ENCODE results near the gene EIF4G3.

The EIF4G3 gene

GRCh38 chr1:21154717-21155116 lies 22.0 kb downstream of the EIF4G3 start:
- H3K27ac ChIP-seq (ENCODE audit: low read length) = no peak overlapping the region
- no peak overlapping the region for H3K4me2 ChIP-seq (ENCODE audit: low read depth, low read length)

GRCh38 chr1:21153388-21153787 lies 23.3 kb downstream of the EIF4G3 start:
- H3K36me3 ChIP-seq (replicated peaks; ENCODE audit: insufficient read depth, low read length) = no peaks in the 10 kb centered on the region
- no peak overlapping the region for H3K4me2 ChIP-seq (ENCODE audit: low read depth, low read length)
- no peaks in the 10 kb centered on the region for H3K9me2 ChIP-seq (replicated peaks; ENCODE audit: insufficient read depth, low read length)
- H3K4me3 ChIP-seq (ENCODE audit: low read length) = no peak overlapping the region
- no peak overlapping the region for H2AFZ ChIP-seq (ENCODE audit: low read length)
- TF ChIP-seq EZH2phosphoT487 (IDR thresholded peaks at IDR 0.05; ENCODE audit: low read length) (no peak), EZH2 (optimal IDR thresholded peaks at IDR 0.05; ENCODE audit: low read depth, low read length) (no peak), CTCF (IDR thresholded peaks at IDR 0.05; ENCODE audit: low read length) (no peak)
- no peaks in the 10 kb centered on the region for H3K9me3 ChIP-seq (replicated peaks; ENCODE audit: insufficient read depth, low read length)
- H4K20me1 ChIP-seq (ENCODE audit: insufficient read depth, low read length) = no peaks in the 10 kb centered on the region
- peaks cover 9% of the 10 kb centered on the region; the same call in 1 of the 2 replicates for H3K79me2 ChIP-seq (ENCODE audit: low read length)
- H3F3A ChIP-seq (ENCODE audit: insufficient read depth, low read length) = no peaks in the 10 kb centered on the region; the same call in 1 of the 2 replicates
- H3K27ac ChIP-seq (ENCODE audit: low read length) = no peak overlapping the region
- no peak for DNase-seq
- no peaks in the 10 kb centered on the region; the same call in 1 of the 2 replicates for H3K4me1 ChIP-seq (ENCODE audit: low read length)
- H3K9ac ChIP-seq (ENCODE audit: low read length) = no peak overlapping the region
- no peaks in the 10 kb centered on the region for H3K27me3 ChIP-seq (replicated peaks; ENCODE audit: insufficient read depth, low read length)

More at GRCh38 chr1:21154717-21155116, 22.0 kb downstream of the EIF4G3 start:
- Histone ChIP-seq H3K9ac (ENCODE audit: low read length) (no peak overlapping the region), H3K79me2 (ENCODE audit: low read length) (peaks cover 9% of the 10 kb centered on the region; the same call in 1 of the 2 replicates), H3F3A (ENCODE audit: insufficient read depth, low read length) (no peaks in the 10 kb centered on the region; the same call in 1 of the 2 replicates), H3K36me3 (replicated peaks; ENCODE audit: insufficient read depth, low read length) (no peaks in the 10 kb centered on the region), H3K9me3 (replicated peaks; ENCODE audit: insufficient read depth, low read length) (no peaks in the 10 kb centered on the region), H4K20me1 (ENCODE audit: insufficient read depth, low read length) (no peaks in the 10 kb centered on the region), H3K9me2 (replicated peaks; ENCODE audit: insufficient read depth, low read length) (no peaks in the 10 kb centered on the region), H3K4me3 (ENCODE audit: low read length) (no peak overlapping the region), H3K4me1 (ENCODE audit: low read length) (no peaks in the 10 kb centered on the region; the same call in 1 of the 2 replicates), H2AFZ (ENCODE audit: low read length) (no peak overlapping the region), H3K27me3 (replicated peaks; ENCODE audit: insufficient read depth, low read length) (no peaks in the 10 kb centered on the region)
- no peak for DNase-seq
- TF ChIP-seq EZH2 (optimal IDR thresholded peaks at IDR 0.05; ENCODE audit: low read depth, low read length) (no peak), EZH2phosphoT487 (IDR thresholded peaks at IDR 0.05; ENCODE audit: low read length) (no peak)

- Histone ChIP-seq H3K79me2 (ENCODE audit: low read length) (0 out of 2 replicates have a peak, but pooled peaks cover 9% of the 10 kb centered on the region), H4K20me1 (ENCODE audit: insufficient read depth, low read length) (no peaks in the 10 kb centered on the region)
Observed at GRCh38 chr1:21152423-21153100, 24.1 kb downstream of the EIF4G3 start.

More at GRCh38 chr1:21152423-21153100, 24.1 kb downstream of the EIF4G3 start:
- Histone ChIP-seq H3F3A (ENCODE audit: insufficient read depth, low read length) (no peaks in the 10 kb centered on the region; the same call in 1 of the 2 replicates), H3K4me3 (ENCODE audit: low read length) (no peak overlapping the region), H3K4me2 (ENCODE audit: low read depth, low read length) (no peak overlapping the region), H3K27me3 (replicated peaks; ENCODE audit: insufficient read depth, low read length) (no peaks in the 10 kb centered on the region), H3K9me2 (replicated peaks; ENCODE audit: insufficient read depth, low read length) (no peaks in the 10 kb centered on the region), H3K9ac (ENCODE audit: low read length) (no peak overlapping the region), H3K27ac (ENCODE audit: low read length) (no peak overlapping the region), H3K36me3 (replicated peaks; ENCODE audit: insufficient read depth, low read length) (no peaks in the 10 kb centered on the region), H2AFZ (ENCODE audit: low read length) (no peak overlapping the region), H3K4me1 (ENCODE audit: low read length) (no peaks in the 10 kb centered on the region; the same call in 1 of the 2 replicates), H3K9me3 (replicated peaks; ENCODE audit: insufficient read depth, low read length) (no peaks in the 10 kb centered on the region)
- TF ChIP-seq EZH2 (optimal IDR thresholded peaks at IDR 0.05; ENCODE audit: low read depth, low read length) (no peak), CTCF (IDR thresholded peaks at IDR 0.05; ENCODE audit: low read length) (no peak), EZH2phosphoT487 (IDR thresholded peaks at IDR 0.05; ENCODE audit: low read length) (no peak)
- DNase-seq = no peak
